Loucy (cell line): ENCODE measurements around the gene ADAMTS2.

Experiments
- H2AFZ ChIP-seq: fragments of 200-600 bp; sonication (generic); 2 replicates; pipeline ENCODE4 v1.6.0; 2016; ENCODE audit warnings: antibody characterized with exemption, mild to moderate bottlenecking, low read length, moderate library complexity
- H3F3A ChIP-seq: fragments of 200-600 bp; 2 replicates; pipeline ENCODE4 v1.6.0; 2016; ENCODE audit warnings: antibody characterized with exemption, low read depth, mild to moderate bottlenecking
- H3K27me3 ChIP-seq: fragments of 200-600 bp; sonication (generic); 2 replicates; pipeline ENCODE4 v1.6.1; 2014; ENCODE audit warnings: low read length, mild to moderate bottlenecking; ENCODE audit not compliant: insufficient read depth, poor library complexity, severe bottlenecking
- H3K36me3 ChIP-seq: fragments of 200-600 bp; sonication (generic); 2 replicates; pipeline ENCODE4 v1.6.1; 2016; ENCODE audit warnings: low read length; ENCODE audit not compliant: insufficient read depth
- H3K4me1 ChIP-seq: fragments of 200-600 bp; sonication (generic); 2 replicates; pipeline ENCODE4 v1.5.1; 2014; ENCODE audit warnings: low read length, mild to moderate bottlenecking; ENCODE audit not compliant: insufficient read depth, poor library complexity, severe bottlenecking
- H3K4me2 ChIP-seq: fragments of 200-600 bp; sonication (generic); 2 replicates; pipeline ENCODE4 v1.6.0; 2014; ENCODE audit warnings: antibody characterized with exemption, low read length, low read depth, mild to moderate bottlenecking; ENCODE audit not compliant: poor library complexity, severe bottlenecking
- H3K4me3 ChIP-seq: fragments of 200-600 bp; sonication (generic); 2 replicates; pipeline ENCODE4 v1.5.1; 2014; ENCODE audit warnings: low read length, mild to moderate bottlenecking, mixed read lengths; ENCODE audit not compliant: poor library complexity, severe bottlenecking
- H3K79me2 ChIP-seq: fragments of 200-600 bp; sonication (generic); 2 replicates; pipeline ENCODE4 v1.6.1; 2014; ENCODE audit warnings: low read length; ENCODE audit not compliant: insufficient read depth
- H3K9ac ChIP-seq: fragments of 200-600 bp; sonication (generic); 2 replicates; pipeline ENCODE4 v1.6.0; 2014; ENCODE audit warnings: mild to moderate bottlenecking, low read depth, low read length, moderate library complexity; ENCODE audit not compliant: poor library complexity, severe bottlenecking
- H3K9me2 ChIP-seq: fragments of 200-600 bp; sonication (generic); replicated peaks from 2 replicates; pipeline ENCODE4 v1.6.1; 2016; ENCODE audit warnings: low read depth, low read length, mixed read lengths
- H3K9me3 ChIP-seq: fragments of 200-600 bp; sonication (generic); 2 replicates; pipeline ENCODE4 v1.6.1; 2014; ENCODE audit warnings: mild to moderate bottlenecking, antibody characterized with exemption, low read length, low read depth; ENCODE audit not compliant: insufficient read depth
- H4K20me1 ChIP-seq: fragments of 200-600 bp; sonication (generic); 2 replicates; pipeline ENCODE4 v1.6.0; 2014; ENCODE audit warnings: antibody characterized with exemption, low read length, mild to moderate bottlenecking; ENCODE audit not compliant: insufficient read depth, poor library complexity, severe bottlenecking
- CTCF ChIP-seq: fragments of 200-600 bp; sonication (generic); conservative IDR thresholded peaks from 2 replicates; pipeline ENCODE4 v1.5.1; 2014; ENCODE audit warnings: mild to moderate bottlenecking, antibody characterized with exemption, low read length
- EZH2phosphoT487 ChIP-seq: fragments of 200-600 bp; IDR thresholded peaks from 2 replicates; pipeline ENCODE4 v1.6.1; 2018; ENCODE audit warnings: antibody characterized with exemption, mild to moderate bottlenecking, moderate library complexity, borderline replicate concordance

ADAMTS2 gene

GRCh38 chr5:179180921-179181645 lies 164.2 kb downstream of the ADAMTS2 start:
- Histone ChIP-seq H3F3A (no peaks in the 10 kb centered on the region), H3K9me3 (no peaks in the 10 kb centered on the region; the same call in 1 of the 2 replicates), H3K9me2 (no peaks in the 10 kb centered on the region), H3K27me3 (no peaks in the 10 kb centered on the region), H3K4me3 (no peak overlapping the region), H3K79me2 (no peaks in the 10 kb centered on the region), H3K4me2 (no peak overlapping the region), H3K9ac (no peak overlapping the region), H2AFZ (no peak overlapping the region), H3K36me3 (no peaks in the 10 kb centered on the region), H3K4me1 (no peaks in the 10 kb centered on the region), H4K20me1 (no peaks in the 10 kb centered on the region)
- no peak for TF ChIP-seq CTCF
- TF ChIP-seq EZH2phosphoT487 = no peak

GRCh38 chr5:179180061-179180610 lies 165.1 kb downstream of the ADAMTS2 start:
- H3K27me3 ChIP-seq = no peaks in the 10 kb centered on the region
- H3K36me3 ChIP-seq = no peaks in the 10 kb centered on the region
- no peaks in the 10 kb centered on the region for H3K79me2 ChIP-seq
- H2AFZ ChIP-seq = no peak overlapping the region
- no peak overlapping the region for H3K4me2 ChIP-seq
- H3F3A ChIP-seq = no peaks in the 10 kb centered on the region
- H3K4me1 ChIP-seq = no peaks in the 10 kb centered on the region
- no peak overlapping the region for H3K9ac ChIP-seq
- no peak overlapping the region for H3K4me3 ChIP-seq
- H3K9me3 ChIP-seq = no peaks in the 10 kb centered on the region; the same call in 1 of the 2 replicates
- TF ChIP-seq CTCF = no peak
- TF ChIP-seq EZH2phosphoT487 = no peak
- no peaks in the 10 kb centered on the region for H3K9me2 ChIP-seq
- H4K20me1 ChIP-seq = no peaks in the 10 kb centered on the region

- Histone ChIP-seq H3K79me2 (no peaks in the 10 kb centered on the region), H2AFZ (no peak overlapping the region), H3K9ac (no peak overlapping the region), H3F3A (no peaks in the 10 kb centered on the region), H3K4me1 (no peaks in the 10 kb centered on the region), H3K27me3 (no peaks in the 10 kb centered on the region), H3K4me3 (no peak overlapping the region), H3K36me3 (no peaks in the 10 kb centered on the region), H3K9me3 (no peaks in the 10 kb centered on the region; the same call in 1 of the 2 replicates), H3K9me2 (no peaks in the 10 kb centered on the region), H3K4me2 (no peak overlapping the region), H4K20me1 (no peaks in the 10 kb centered on the region)
- TF ChIP-seq CTCF (no peak), EZH2phosphoT487 (no peak)
Observed at GRCh38 chr5:179177711-179178575, 167.3 kb downstream of the ADAMTS2 start.
